Neural progenitor cell (in vitro differentiated cells): ENCODE measurements around the gene PER1. TPM values are rescaled to one million over a fixed set of nuclear protein-coding genes. Genes with fewer than 3 reads are reported as not detected.
A peak's percentile ranks its signal among the peaks of the same experiment; 100 is the strongest.

ENCODE experiments used
- DNase-seq: peaks from one replicate; pipeline ENCODE4 v3.0.0-alpha.2; 2016; ENCODE audit warnings: low spot score
- H2AFZ ChIP-seq: fragments of 200-600 bp; sonication (generic); replicated peaks from 2 replicates; pipeline ENCODE4 v1.6.1; 2016; ENCODE audit warnings: antibody characterized with exemption
- H3F3A ChIP-seq: fragments of 200-600 bp; sonication (generic); 2 replicates; pipeline ENCODE4 v1.6.1; 2016; ENCODE audit warnings: antibody characterized with exemption, low read depth
- H3K27ac ChIP-seq: fragments of 200-600 bp; sonication (generic); 2 replicates; pipeline ENCODE4 v1.5.1; 2016; ENCODE audit warnings: mild to moderate bottlenecking
- H3K27me3 ChIP-seq: fragments of 200-600 bp; sonication (generic); 2 replicates; pipeline ENCODE4 v1.6.1; 2016; ENCODE audit warnings: mild to moderate bottlenecking, moderate library complexity
- H3K36me3 ChIP-seq: fragments of 200-600 bp; sonication (generic); 2 replicates; pipeline ENCODE4 v1.5.1; 2016
- H3K4me1 ChIP-seq: fragments of 200-600 bp; sonication (generic); 2 replicates; pipeline ENCODE4 v1.6.1; 2016; ENCODE audit warnings: mixed run types
- H3K4me2 ChIP-seq: fragments of 200-600 bp; sonication (generic); 2 replicates; pipeline ENCODE4 v1.6.1; 2016
- H3K4me3 ChIP-seq: fragments of 200-600 bp; sonication (generic); 2 replicates; pipeline ENCODE4 v1.5.1; 2016
- H3K79me2 ChIP-seq: fragments of 200-600 bp; sonication (generic); 2 replicates; pipeline ENCODE4 v1.6.1; 2016; ENCODE audit warnings: low read depth
- H3K9ac ChIP-seq: fragments of 200-600 bp; sonication (generic); 2 replicates; pipeline ENCODE4 v1.6.1; 2016
- H3K9me3 ChIP-seq: fragments of 200-600 bp; sonication (generic); 2 replicates; pipeline ENCODE4 v1.5.1; 2016; ENCODE audit warnings: low read depth
- H4K20me1 ChIP-seq: fragments of 200-600 bp; sonication (generic); 2 replicates; pipeline ENCODE4 v1.6.1; 2016; ENCODE audit warnings: low read depth
- H3K27ac Mint-ChIP-seq: 3 replicates; pipeline ENCODE4 v1.8.0; 2021; ENCODE audit warnings: mixed read lengths
- H3K27me3 Mint-ChIP-seq: 2 replicates; pipeline ENCODE4 v1.8.0; 2022; ENCODE audit warnings: low read depth, mild to moderate bottlenecking, inconsistent platforms, moderate library complexity, mixed read lengths; ENCODE audit not compliant: insufficient read depth
- H3K36me3 Mint-ChIP-seq: 3 replicates; pipeline ENCODE4 v1.8.0; 2021; ENCODE audit warnings: mixed read lengths
- H3K4me1 Mint-ChIP-seq: 3 replicates; pipeline ENCODE4 v1.8.0; 2021; ENCODE audit warnings: mixed read lengths
- H3K4me3 Mint-ChIP-seq: 3 replicates; pipeline ENCODE4 v1.8.0; 2021; ENCODE audit warnings: mild to moderate bottlenecking, moderate library complexity, mixed read lengths
- H3K9me3 Mint-ChIP-seq: 3 replicates; pipeline ENCODE4 v1.8.0; 2020; ENCODE audit warnings: mixed read lengths
- EZH2 ChIP-seq: fragments of 200-600 bp; sonication (generic); IDR thresholded peaks from 2 replicates; pipeline ENCODE4 v1.6.1; 2017; ENCODE audit warnings: antibody characterized with exemption, mild to moderate bottlenecking, moderate library complexity
- EZH2phosphoT487 ChIP-seq: fragments of 200-600 bp; sonication (generic); IDR thresholded peaks from 2 replicates; pipeline ENCODE4 v1.6.1; 2017; ENCODE audit warnings: antibody characterized with exemption
- total RNA-seq: library from RNA; depleted of rRNA; stranded (reverse); fragments of >200 nt; gene quantifications from 2 replicates; pipeline ENCODE4 v1.2.3, GENCODE V29; 2015; ENCODE audit warnings: low replicate concordance
- TF ChIP-seq, protein P1 (sequence below): fragments of 200-600 bp; sonication (generic); IDR thresholded peaks from 2 replicates; pipeline ENCODE4 v1.5.1; 2017; ENCODE audit warnings: antibody characterized with exemption, mild to moderate bottlenecking

Gene PER1
- total RNA-seq, 1 donor from 2014 or later = 3.2 TPM

GRCh38 chr17:8126491-8127066, 25.6 kb downstream of the PER1 start:
- peaks cover 18% of the 10 kb centered on the region for H4K20me1 ChIP-seq
- Mint-ChIP-seq H3K36me3 (peaks cover 2% of the 10 kb centered on the region), H3K4me1 (peaks cover 25% of the 10 kb centered on the region), H3K27ac (no peak overlapping the region), H3K9me3 (peaks cover 8% of the 10 kb centered on the region), H3K4me3 (peak overlapping the region; percentile 92), H3K27me3 (peaks cover 56% of the 10 kb centered on the region)
- H3F3A ChIP-seq = peaks cover 54% of the 10 kb centered on the region
- TF ChIP-seq EZH2phosphoT487 = peak; percentile 27
- TF ChIP-seq, protein P1, sequence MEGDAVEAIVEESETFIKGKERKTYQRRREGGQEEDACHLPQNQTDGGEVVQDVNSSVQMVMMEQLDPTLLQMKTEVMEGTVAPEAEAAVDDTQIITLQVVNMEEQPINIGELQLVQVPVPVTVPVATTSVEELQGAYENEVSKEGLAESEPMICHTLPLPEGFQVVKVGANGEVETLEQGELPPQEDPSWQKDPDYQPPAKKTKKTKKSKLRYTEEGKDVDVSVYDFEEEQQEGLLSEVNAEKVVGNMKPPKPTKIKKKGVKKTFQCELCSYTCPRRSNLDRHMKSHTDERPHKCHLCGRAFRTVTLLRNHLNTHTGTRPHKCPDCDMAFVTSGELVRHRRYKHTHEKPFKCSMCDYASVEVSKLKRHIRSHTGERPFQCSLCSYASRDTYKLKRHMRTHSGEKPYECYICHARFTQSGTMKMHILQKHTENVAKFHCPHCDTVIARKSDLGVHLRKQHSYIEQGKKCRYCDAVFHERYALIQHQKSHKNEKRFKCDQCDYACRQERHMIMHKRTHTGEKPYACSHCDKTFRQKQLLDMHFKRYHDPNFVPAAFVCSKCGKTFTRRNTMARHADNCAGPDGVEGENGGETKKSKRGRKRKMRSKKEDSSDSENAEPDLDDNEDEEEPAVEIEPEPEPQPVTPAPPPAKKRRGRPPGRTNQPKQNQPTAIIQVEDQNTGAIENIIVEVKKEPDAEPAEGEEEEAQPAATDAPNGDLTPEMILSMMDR = no peak
- H3K36me3 ChIP-seq = no peaks in the 10 kb centered on the region
- peak; percentile 81 for DNase-seq
- H3K9me3 ChIP-seq = no peaks in the 10 kb centered on the region
- H3K9ac ChIP-seq = no peak overlapping the region
- no peak overlapping the region for H3K27ac ChIP-seq
- H3K4me1 ChIP-seq = peaks cover 14% of the 10 kb centered on the region
- no peaks in the 10 kb centered on the region for H3K79me2 ChIP-seq
- H3K27me3 ChIP-seq = peaks cover 95% of the 10 kb centered on the region
- peak overlapping the region; percentile 75 for H3K4me3 ChIP-seq
- peak overlapping the region; percentile 74 for H2AFZ ChIP-seq
- peak overlapping the region; percentile 90 for H3K4me2 ChIP-seq

DNA sequence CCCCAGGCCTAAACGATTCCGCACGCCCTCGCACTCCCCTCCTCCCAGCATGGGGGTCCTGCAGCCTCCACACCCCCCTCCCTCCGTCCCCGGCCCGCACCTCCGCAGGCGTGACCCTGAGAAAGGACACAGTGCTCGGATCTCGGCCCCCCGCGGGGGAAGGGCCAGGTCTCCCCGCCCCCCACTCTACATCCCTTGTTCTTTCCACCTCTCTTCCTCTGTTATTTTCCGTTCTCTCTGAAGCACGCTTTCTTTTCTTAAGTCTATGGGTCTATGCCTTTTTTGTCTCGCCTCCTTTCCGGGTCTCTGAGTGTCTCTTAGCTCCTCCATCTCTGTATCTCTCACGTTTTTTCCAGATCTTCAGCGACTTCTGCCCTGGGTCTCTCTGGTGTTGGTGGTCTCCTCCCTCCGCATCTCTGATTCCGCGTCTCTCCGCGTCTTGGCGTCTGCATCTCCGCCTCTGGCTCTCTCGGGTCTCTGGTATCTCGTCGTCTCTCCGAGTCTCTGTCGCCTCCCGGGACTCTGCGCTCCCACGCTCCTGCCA, 26.2 kb downstream of the PER1 start:
- peaks cover 59% of the 10 kb centered on the region for H3F3A ChIP-seq
- H2AFZ ChIP-seq = peak overlapping the region; percentile 74
- DNase-seq = peak; percentile 82
- H3K9me3 Mint-ChIP-seq = peaks cover 7% of the 10 kb centered on the region
- peaks cover 27% of the 10 kb centered on the region for H3K4me1 Mint-ChIP-seq
- peaks cover 22% of the 10 kb centered on the region for H4K20me1 ChIP-seq
- H3K4me1 ChIP-seq = peaks cover 14% of the 10 kb centered on the region
- peaks cover 60% of the 10 kb centered on the region for H3K27me3 Mint-ChIP-seq
- H3K27ac ChIP-seq = no peak overlapping the region
- H3K4me3 Mint-ChIP-seq = peak overlapping the region; percentile 91
- H3K79me2 ChIP-seq = no peaks in the 10 kb centered on the region
- H3K27ac Mint-ChIP-seq = peak overlapping the region; percentile 0
- no peaks in the 10 kb centered on the region for H3K9me3 ChIP-seq
- TF ChIP-seq EZH2phosphoT487 (no peak), EZH2 (no peak)
- TF ChIP-seq, protein P1 = no peak
- peaks cover 89% of the 10 kb centered on the region for H3K27me3 ChIP-seq
- H3K36me3 ChIP-seq = no peaks in the 10 kb centered on the region
- H3K9ac ChIP-seq = no peak overlapping the region
- peak overlapping the region; percentile 90 for H3K4me2 ChIP-seq
- peak overlapping the region; percentile 75 for H3K4me3 ChIP-seq
- H3K36me3 Mint-ChIP-seq = peaks cover 2% of the 10 kb centered on the region

GRCh38 chr17:8125154-8125946, 26.9 kb downstream of the PER1 start:
- Mint-ChIP-seq H3K4me3 (peak overlapping the region; percentile 91), H3K4me1 (peaks cover 32% of the 10 kb centered on the region), H3K27ac (peak overlapping the region; percentile 97), H3K36me3 (peaks cover 4% of the 10 kb centered on the region), H3K9me3 (peaks cover 13% of the 10 kb centered on the region), H3K27me3 (peaks cover 67% of the 10 kb centered on the region)
- Histone ChIP-seq H4K20me1 (peaks cover 24% of the 10 kb centered on the region), H2AFZ (no peak overlapping the region), H3K9ac (no peak overlapping the region), H3K4me2 (peak overlapping the region; percentile 90), H3K36me3 (no peaks in the 10 kb centered on the region), H3K27ac (no peak overlapping the region), H3K4me3 (peak overlapping the region; percentile 75), H3F3A (peaks cover 64% of the 10 kb centered on the region), H3K9me3 (no peaks in the 10 kb centered on the region), H3K27me3 (peaks cover 82% of the 10 kb centered on the region), H3K4me1 (peaks cover 14% of the 10 kb centered on the region), H3K79me2 (no peaks in the 10 kb centered on the region)
- TF ChIP-seq EZH2phosphoT487 (peak; percentile 1), EZH2 (no peak)
- TF ChIP-seq, protein P1 = no peak
- DNase-seq = peak; percentile 84
